GM19372 (cell line): ENCODE data around the gene LDB2.

Source experiments
- ATAC-seq: cut with Tn5 transposase; IDR thresholded peaks from one replicate; pipeline ENCODE4 v1.9.1; 2021; ENCODE audit warnings: mild to moderate bottlenecking, low read depth, moderate library complexity; ENCODE audit not compliant: unreplicated experiment

Gene LDB2

DNA sequence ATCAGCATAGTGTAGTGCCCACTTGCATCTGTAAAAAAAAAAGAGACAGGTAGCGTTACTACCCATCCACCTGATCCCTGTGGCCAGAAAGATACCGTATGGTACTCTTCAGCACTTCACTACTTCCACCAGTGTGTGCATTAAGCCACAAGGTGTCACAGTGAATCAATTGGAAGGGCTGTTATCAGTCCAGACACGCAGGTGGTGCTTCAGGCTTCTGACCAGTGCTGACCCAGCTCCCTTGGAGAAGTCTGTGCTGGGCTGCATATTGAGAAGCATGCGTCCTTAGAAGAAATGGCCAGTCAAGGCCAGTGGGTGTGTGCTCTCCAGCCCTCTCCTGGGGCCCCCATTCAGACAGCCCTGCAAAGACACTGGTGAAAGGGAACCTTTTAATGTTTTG lies 10.6 kb downstream of the LDB2 start:
- no peak for ATAC-seq

GRCh38 chr4:16884673-16885460 lies 13.6 kb downstream of the LDB2 start:
- ATAC-seq, result no peak

GRCh38 chr4:16883806-16884205 lies 14.6 kb downstream of the LDB2 start:
- ATAC-seq, result no peak

- ATAC-seq, result no peak
These were observed 17.1 kb downstream of the LDB2 start for GRCh38 chr4:16881151-16881884.

GRCh38 chr4:16875487-16875886 lies 23.0 kb downstream of the LDB2 start:
- ATAC-seq, result no peak

GRCh38 chr4:16869594-16870245 lies 28.7 kb downstream of the LDB2 start:
- ATAC-seq, result no peak

DNA sequence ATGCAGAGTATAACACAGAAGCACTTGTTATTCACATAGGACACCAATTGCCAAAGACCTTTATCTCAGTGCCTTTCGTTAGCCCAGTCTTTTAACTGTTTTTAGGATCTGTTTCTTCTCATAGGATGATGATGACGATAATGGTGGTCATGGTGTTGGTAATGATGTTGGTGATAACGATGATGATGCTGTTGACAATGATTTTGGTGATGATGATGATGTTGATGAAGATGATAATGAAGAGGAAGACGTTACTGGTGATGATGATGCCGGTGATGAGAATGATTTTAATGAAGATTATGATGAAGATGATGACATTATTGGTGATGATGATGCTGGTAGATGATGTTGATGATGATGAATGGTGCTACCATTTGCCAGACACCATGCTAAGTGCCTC lies 29.8 kb downstream of the LDB2 start:
- no peak for ATAC-seq

DNA sequence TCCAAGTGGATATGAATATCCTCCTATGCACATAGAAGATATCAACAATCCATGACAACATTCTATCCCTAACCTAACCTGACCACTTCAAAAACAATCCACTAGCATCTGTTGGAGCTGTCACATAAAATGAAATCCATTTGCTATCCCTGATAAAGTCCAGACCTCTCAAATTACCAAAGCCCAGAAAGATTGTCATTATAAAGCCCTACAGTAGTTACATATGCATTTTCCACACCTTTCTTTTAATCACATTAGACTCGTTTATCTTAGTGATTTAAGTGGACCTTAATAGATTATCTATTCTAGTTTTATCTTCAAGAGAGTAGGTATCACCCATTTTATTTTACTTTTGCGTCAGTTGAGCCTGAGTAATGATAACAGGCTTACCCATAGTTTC lies 30.6 kb downstream of the LDB2 start:
- ATAC-seq, result no peak

GRCh38 chr4:16866974-16867373 lies 31.5 kb downstream of the LDB2 start:
- no peak for ATAC-seq

DNA sequence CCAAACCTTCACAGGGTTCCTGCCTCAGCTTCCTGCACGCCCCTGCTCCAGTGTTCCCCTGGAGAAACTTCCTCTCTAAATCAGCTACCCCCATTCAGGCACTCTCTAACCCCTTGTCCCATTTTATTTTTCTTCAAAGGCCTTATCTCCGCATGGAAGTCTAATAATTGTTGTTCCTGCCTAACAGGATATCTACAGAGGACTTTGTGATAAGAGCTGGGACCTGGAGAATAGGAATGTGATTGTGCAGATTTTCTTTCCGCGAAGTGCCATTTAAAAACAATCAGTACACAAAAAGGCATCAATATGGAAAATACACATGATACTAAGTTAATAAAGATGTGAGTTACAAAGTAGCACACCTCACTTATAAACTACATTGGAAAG lies 32.6 kb downstream of the LDB2 start:
- ATAC-seq, result no peak

- ATAC-seq, result no peak
These were observed 33.1 kb downstream of the LDB2 start for GRCh38 chr4:16865209-16865896.

GRCh38 chr4:16864199-16864598 lies 34.2 kb downstream of the LDB2 start:
- no peak for ATAC-seq

DNA sequence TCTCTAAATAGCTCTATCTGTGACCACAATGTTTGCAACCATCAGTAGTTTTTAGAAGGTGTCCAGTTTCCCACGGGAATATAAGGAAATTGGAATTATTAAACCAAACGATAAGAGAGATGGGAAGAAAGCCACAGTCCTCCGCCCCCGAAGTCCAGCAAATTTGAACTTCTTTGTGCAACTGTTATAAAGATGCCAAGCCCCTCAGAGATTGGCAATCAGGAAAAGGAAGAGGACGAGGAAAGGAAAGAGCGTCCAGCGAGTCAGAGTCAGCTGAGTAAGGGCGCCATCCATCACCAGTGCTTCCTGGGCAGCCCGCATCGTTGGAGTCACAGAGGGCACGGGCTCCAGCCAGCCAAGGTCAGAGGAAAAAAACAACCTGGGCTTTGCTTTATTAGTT lies 35.7 kb downstream of the LDB2 start:
- no peak for ATAC-seq

GRCh38 chr4:16860516-16860915 lies 37.9 kb downstream of the LDB2 start:
- ATAC-seq, result no peak

- ATAC-seq, result no peak
These were observed 39.4 kb downstream of the LDB2 start for GRCh38 chr4:16859031-16859430.

DNA sequence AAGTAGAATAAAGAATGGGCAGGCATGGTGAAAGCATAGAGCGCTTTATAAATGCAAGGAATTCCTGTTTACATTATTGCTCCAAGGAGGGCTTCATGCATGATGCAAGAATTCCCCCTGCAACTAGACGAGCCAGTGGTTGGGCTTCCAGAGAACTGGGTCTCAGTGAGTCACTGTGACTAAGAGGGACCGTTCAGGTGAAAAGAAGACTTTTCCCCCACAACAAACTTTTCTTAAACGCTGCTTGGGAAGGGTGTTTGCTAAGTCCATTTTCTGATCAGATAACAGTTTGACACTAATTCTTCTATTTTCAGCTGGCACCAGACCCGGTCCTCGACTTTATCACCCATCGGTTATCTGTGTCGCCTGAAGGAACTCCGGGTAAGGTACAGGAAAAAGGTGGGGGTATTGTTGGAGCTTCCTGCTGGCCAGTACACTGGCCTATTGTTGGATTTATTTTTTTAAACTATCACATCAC lies 40.1 kb downstream of the LDB2 start:
- no peak for ATAC-seq

GRCh38 chr4:16857425-16857824 lies 41.0 kb downstream of the LDB2 start:
- no peak for ATAC-seq

GRCh38 chr4:16853640-16854039 lies 44.8 kb downstream of the LDB2 start:
- ATAC-seq, result no peak

GRCh38 chr4:16852644-16853043 lies 45.8 kb downstream of the LDB2 start:
- no peak for ATAC-seq

GRCh38 chr4:16852228-16852627 lies 46.2 kb downstream of the LDB2 start:
- no peak for ATAC-seq
